Chondrocyte (in vitro differentiated cells): ENCODE data around the gene CMC1. TPM values are rescaled to one million over a fixed set of nuclear protein-coding genes. Genes with fewer than 3 reads are reported as not detected.

ENCODE experiments used
- DNase-seq: peaks from one replicate; pipeline ENCODE4 v3.0.0; 2021; ENCODE audit warnings: mixed read lengths, low spot score
- H3K27ac Mint-ChIP-seq: one replicate; pipeline ENCODE4 v1.8.0; 2021; ENCODE audit warnings: mild to moderate bottlenecking, moderate library complexity, mixed read lengths; ENCODE audit not compliant: unreplicated experiment
- H3K27me3 Mint-ChIP-seq: 2 replicates; pipeline ENCODE4 v1.8.0; 2021; ENCODE audit warnings: low read depth, mixed read lengths
- H3K36me3 Mint-ChIP-seq: 2 replicates; pipeline ENCODE4 v1.8.0; 2021; ENCODE audit warnings: low read depth, mixed read lengths
- H3K4me1 Mint-ChIP-seq: 2 replicates; pipeline ENCODE4 v1.8.0; 2021; ENCODE audit warnings: low read depth, mild to moderate bottlenecking, mixed read lengths
- H3K4me3 Mint-ChIP-seq: one replicate; pipeline ENCODE4 v1.8.0; 2021; ENCODE audit warnings: mild to moderate bottlenecking, moderate library complexity, mixed read lengths; ENCODE audit not compliant: unreplicated experiment
- H3K9me3 Mint-ChIP-seq: 2 replicates; pipeline ENCODE4 v1.8.0; 2021; ENCODE audit warnings: low read depth, mixed read lengths
- total RNA-seq: library from RNA; stranded (reverse); gene quantifications from 3 replicates; pipeline ENCODE4 v1.2.1, GENCODE V29; 2021
- TF ChIP-seq, protein P1 (sequence below): fragments of 200-600 bp; sonication (generic); IDR thresholded peaks from 2 replicates; pipeline ENCODE4 v1.5.0; 2021; ENCODE audit warnings: antibody characterized with exemption, mild to moderate bottlenecking, moderate library complexity

The CMC1 gene
- total RNA-seq, 1 donor from 2014 or later: 9.4 TPM

DNA sequence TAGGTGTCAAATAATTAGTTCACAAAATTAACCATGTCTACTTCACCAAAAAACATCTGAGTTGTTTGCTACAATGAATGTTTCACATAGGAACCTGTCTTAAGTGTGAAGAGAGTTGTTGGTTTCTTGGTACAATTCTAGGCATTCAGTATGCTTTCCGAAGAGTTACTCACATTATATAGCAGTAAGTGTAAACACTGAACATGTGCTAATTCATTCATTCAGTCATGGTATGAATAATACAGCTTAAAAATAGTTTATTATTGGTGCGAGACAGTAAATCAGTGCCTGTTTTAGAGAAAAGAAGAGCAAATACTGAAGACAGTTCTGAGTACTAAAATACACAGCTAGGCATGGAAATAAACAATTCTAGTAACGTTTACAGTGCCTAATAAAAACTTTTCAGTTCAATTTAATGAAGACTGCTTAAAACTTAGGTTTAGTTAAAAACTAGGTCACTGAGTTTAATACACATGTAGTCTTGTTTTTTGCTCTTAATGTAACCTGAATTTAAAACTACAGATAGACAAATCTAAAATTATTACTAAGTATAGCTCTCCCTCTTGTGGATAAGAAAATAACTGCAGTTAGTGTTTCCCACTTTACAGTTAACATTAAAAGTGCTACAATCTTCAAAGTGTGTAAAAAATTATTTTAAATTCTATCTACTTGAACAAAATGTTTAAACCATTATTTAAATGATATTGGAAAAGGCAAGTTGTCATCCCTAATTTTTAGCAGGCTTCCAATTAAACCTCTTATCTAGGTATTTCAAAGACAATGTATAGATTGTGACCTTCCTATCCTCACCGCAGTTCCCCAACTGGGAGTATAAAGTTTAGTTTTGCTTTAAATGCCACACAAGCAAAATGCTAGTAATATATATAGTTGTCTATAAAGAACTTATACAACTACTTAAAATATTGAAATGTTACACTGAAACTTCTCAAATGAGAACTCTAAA lies 87.1 kb downstream of the CMC1 start:
- Mint-ChIP-seq H3K4me1 (peaks cover 7% of the 10 kb centered on the region), H3K9me3 (no peaks in the 10 kb centered on the region), H3K27me3 (no peaks in the 10 kb centered on the region), H3K4me3 (no peak overlapping the region), H3K36me3 (peaks cover 15% of the 10 kb centered on the region), H3K27ac (no peak overlapping the region)
- no peak for DNase-seq
- TF ChIP-seq, protein P1, sequence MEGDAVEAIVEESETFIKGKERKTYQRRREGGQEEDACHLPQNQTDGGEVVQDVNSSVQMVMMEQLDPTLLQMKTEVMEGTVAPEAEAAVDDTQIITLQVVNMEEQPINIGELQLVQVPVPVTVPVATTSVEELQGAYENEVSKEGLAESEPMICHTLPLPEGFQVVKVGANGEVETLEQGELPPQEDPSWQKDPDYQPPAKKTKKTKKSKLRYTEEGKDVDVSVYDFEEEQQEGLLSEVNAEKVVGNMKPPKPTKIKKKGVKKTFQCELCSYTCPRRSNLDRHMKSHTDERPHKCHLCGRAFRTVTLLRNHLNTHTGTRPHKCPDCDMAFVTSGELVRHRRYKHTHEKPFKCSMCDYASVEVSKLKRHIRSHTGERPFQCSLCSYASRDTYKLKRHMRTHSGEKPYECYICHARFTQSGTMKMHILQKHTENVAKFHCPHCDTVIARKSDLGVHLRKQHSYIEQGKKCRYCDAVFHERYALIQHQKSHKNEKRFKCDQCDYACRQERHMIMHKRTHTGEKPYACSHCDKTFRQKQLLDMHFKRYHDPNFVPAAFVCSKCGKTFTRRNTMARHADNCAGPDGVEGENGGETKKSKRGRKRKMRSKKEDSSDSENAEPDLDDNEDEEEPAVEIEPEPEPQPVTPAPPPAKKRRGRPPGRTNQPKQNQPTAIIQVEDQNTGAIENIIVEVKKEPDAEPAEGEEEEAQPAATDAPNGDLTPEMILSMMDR: peak; percentile 90

DNA sequence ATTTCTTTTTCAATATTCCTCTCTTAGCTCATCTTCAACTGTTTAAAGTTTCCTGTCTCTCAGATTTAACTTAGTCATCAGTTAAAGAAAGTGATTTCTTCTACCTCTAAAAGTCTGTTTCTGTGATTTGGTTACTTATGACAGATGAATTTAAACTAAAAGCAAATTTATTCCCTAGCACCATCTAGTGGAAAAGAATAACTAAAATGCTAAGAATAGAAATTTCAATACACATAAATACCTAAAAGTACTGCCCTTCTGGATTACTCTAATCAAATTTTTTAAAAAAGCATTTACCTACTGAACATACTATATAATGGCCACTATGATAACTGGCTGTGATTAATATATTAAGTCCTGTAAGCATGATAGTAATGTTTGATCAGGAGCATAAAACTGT lies 93.1 kb downstream of the CMC1 start:
- Mint-ChIP-seq H3K36me3 (no peaks in the 10 kb centered on the region), H3K27me3 (no peaks in the 10 kb centered on the region), H3K27ac (no peak overlapping the region), H3K9me3 (no peaks in the 10 kb centered on the region), H3K4me1 (peaks cover 7% of the 10 kb centered on the region), H3K4me3 (no peak overlapping the region)
- TF ChIP-seq, protein P1: peak; percentile 77
- DNase-seq: no peak

DNA sequence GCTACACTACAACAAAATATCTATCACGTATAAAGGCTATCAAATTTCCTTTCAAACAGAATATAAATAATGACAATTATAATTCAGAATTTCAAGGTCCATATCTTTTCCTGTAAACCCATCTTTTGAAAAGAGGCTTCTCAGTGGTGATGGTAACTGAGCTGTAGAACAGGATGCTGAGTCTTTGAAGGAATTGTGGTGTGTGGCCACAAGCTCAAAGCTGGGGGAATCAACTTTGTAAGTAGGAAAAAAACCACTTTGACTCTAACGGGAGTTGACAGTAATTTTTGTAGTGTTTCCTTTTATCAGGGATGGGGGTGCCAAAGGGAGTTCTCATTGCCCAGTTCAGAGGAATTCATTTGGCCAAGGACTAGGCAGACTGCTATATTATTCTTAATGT lies 93.8 kb downstream of the CMC1 start:
- Mint-ChIP-seq H3K9me3 (no peaks in the 10 kb centered on the region), H3K4me1 (peaks cover 7% of the 10 kb centered on the region), H3K4me3 (no peak overlapping the region), H3K36me3 (peaks cover 2% of the 10 kb centered on the region), H3K27ac (no peak overlapping the region), H3K27me3 (no peaks in the 10 kb centered on the region)
- no peak for DNase-seq
- TF ChIP-seq, protein P1: no peak

DNA sequence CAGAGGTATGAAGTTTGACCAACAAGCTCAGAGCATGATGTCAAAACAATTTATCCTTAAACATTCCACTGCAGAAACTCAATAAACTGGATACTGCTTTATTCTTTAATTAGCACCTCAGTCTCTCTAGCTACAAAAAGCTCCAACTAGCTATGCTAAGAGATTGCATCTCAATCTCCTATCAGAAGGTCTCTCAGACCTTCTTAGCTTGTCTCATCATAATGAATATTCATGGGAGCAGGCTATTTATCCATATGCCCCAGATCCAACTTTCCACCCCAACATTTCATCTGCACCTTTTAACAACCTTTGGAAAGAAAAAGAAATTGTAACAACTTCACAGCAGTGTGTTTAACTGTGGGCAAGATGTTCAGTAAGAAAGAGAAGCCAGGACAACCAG lies 95.8 kb downstream of the CMC1 start:
- Mint-ChIP-seq H3K27me3 (no peaks in the 10 kb centered on the region), H3K36me3 (peaks cover 2% of the 10 kb centered on the region), H3K9me3 (no peaks in the 10 kb centered on the region), H3K27ac (no peak overlapping the region), H3K4me1 (peaks cover 10% of the 10 kb centered on the region), H3K4me3 (no peak overlapping the region)
- TF ChIP-seq, protein P1: no peak
- no peak for DNase-seq

DNA sequence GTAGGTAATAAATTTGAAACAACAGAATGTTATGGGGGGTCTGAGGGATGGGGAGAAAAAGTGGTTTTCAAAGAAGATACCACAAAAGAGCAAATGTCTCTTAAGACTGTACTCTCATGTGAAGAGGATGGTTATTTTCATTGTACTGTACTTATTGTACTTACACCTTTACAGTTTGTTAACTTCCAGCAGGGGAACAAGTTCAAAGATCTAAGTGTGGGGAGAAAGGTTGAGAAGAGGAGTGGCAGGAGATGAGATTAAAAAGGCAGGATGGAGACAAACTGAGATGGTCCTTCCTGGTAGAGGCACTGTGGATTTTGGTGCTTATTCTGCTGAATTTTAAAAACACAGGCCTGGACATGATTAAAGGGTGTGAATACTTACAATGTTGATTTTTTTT lies 101.7 kb downstream of the CMC1 start:
- TF ChIP-seq, protein P1: no peak
- no peak overlapping the region for H3K4me3 Mint-ChIP-seq
- no peaks in the 10 kb centered on the region for H3K27me3 Mint-ChIP-seq
- no peaks in the 10 kb centered on the region for H3K9me3 Mint-ChIP-seq
- peak overlapping the region; percentile 41 for H3K27ac Mint-ChIP-seq
- H3K36me3 Mint-ChIP-seq: peaks cover 2% of the 10 kb centered on the region
- H3K4me1 Mint-ChIP-seq: peaks cover 56% of the 10 kb centered on the region
- DNase-seq: no peak
